ENCODE results near the gene MGRN1.
A peak's percentile ranks its signal among the peaks of the same experiment; 100 is the strongest.

Gene MGRN1

GRCh38 chr16:4675864-4676786, 51.5 kb downstream of the MGRN1 start:
- peak; percentile 72 for DNase-seq (ENCODE audit: low spot score)

GRCh38 chr16:4676831-4677230, 52.2 kb downstream of the MGRN1 start:
- DNase-seq (ENCODE audit: low spot score) = no peak

GRCh38 chr16:4677390-4677789, 52.8 kb downstream of the MGRN1 start:
- no peak for DNase-seq (ENCODE audit: low spot score)

GRCh38 chr16:4677994-4678393, 53.4 kb downstream of the MGRN1 start:
- DNase-seq (ENCODE audit: low spot score) = no peak

DNA sequence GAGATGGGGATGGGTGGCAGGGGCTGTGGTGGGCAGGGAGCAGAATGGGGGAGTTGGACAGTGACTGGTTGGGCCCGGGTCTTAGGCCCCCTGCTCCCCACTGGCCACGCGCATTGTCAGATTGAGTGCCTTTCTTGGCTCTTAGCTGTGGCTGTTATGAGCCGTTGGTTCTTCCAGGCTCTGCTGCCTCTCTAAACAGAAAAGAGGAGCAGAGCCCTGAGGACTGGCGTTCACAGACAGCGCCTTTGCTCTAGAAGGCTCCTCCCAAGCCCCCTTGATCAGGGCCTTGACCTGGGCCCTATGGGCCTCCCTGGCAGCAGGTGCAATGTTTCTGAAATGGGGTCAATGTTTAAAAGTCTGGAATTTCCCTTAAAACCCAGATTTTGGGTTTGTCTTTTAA, 54.0 kb downstream of the MGRN1 start:
- no peak for DNase-seq (ENCODE audit: low spot score)

- DNase-seq (ENCODE audit: low spot score) = no peak
Measured at GRCh38 chr16:4679156-4679849, 54.7 kb downstream of the MGRN1 start.

- no peak for DNase-seq (ENCODE audit: low spot score)
Measured at GRCh38 chr16:4679850-4680636, 55.4 kb downstream of the MGRN1 start.

DNA sequence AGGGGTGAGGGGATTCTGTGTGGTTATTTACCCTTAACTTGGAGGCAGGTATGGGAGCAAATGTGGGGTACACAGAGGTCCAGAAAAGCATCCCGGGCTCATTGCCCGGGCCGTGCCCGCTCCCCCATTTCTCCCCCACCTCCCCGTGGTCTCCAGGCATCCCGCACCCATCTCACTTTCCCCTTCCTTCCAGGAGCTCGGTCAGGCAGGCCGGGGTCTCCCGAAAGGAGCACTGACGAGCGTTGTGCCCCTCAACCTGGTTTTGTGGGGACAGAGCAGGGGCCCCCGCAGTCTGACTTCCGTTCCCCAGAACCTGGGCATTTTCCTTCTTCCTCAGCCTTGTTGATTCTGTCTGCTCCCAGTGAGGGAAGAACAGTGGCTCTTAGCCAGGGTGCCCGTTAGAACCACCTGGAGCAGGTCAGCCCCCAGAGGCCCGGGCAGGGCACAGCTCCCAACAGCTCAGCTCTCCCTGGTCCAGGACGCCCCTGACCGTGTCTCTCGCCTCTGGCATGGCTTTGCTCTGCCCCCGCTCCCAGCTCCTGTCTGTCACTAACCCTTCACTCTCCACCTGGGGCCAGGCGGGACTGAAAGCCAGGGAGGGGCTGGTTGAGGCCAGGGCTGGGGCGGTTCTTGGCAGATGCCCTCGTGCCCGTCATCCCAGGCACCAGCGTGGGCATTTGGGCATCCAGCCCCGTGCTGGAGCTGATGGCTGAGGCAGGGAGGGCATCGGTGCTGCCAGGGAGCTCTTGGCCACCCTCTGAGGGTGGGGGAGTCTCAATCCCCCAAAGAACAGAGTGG, 56.2 kb downstream of the MGRN1 start:
- DNase-seq (ENCODE audit: low spot score) = no peak

DNA sequence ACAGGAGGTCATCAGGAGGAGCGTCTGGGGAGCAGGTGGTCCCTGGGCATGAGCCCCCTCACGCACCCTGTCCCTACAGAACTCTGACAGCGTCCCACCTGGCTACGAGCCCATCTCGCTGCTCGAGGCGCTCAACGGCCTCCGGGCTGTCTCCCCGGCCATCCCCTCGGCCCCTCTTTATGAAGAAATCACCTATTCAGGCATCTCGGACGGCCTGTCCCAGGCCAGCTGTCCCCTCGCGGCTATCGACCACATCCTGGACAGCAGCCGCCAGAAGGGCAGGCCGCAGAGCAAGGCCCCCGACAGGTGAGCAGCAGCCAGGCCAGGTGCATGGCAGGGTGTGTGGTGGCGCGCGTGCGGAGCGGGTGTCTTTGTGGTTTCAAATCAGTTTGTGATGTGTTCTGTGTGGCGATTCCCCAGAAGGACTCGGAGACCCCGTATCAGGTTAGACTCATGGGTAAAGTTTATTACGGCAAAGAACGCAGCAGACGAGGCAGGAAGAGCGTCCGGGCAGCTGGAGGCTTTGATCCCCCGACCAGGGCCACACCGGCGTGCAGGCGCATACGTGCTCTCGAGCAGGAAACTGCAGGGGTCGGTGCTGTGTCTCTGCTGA, 57.0 kb downstream of the MGRN1 start:
- DNase-seq (ENCODE audit: low spot score) = no peak

DNA sequence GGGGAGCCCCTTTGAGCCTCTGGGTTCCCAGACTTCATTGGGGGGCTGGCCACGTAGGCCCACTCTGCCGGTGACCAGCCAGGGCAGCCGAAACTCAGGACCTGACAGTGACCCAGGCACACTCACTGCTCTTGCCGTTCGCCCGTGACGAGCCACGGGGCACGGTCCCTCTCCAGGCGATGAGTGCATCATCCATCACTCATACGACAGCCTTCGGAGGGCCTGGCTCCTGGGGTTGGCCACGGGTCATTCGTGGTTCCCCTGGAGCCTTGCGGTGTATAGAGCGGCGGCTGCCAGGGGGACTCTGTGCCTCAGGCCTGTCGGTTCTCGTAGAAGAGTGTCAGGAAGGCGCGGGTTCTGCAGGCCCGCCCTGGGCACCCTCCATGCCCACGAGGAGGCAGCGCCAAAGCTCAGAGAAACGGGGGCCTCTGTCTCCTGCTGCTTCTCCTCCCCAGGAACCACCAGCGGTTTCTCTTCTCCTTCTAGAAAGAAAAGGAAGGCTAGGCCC, 57.5 kb downstream of the MGRN1 start:
- DNase-seq (ENCODE audit: low spot score) = no peak

- DNase-seq (ENCODE audit: low spot score) = no peak
Measured at GRCh38 chr16:4682616-4683254, 58.1 kb downstream of the MGRN1 start.

- no peak for DNase-seq (ENCODE audit: low spot score)
Measured at GRCh38 chr16:4683255-4684057, 58.8 kb downstream of the MGRN1 start.

- no peak for DNase-seq (ENCODE audit: low spot score)
Measured at GRCh38 chr16:4684058-4684715, 59.6 kb downstream of the MGRN1 start.

GRCh38 chr16:4684763-4685162, 60.1 kb downstream of the MGRN1 start:
- DNase-seq (ENCODE audit: low spot score) = no peak

- DNase-seq (ENCODE audit: low spot score) = no peak
Measured at GRCh38 chr16:4685292-4685691, 60.7 kb downstream of the MGRN1 start.

- DNase-seq (ENCODE audit: low spot score) = no peak
Measured at GRCh38 chr16:4685776-4686496, 61.3 kb downstream of the MGRN1 start.

DNA sequence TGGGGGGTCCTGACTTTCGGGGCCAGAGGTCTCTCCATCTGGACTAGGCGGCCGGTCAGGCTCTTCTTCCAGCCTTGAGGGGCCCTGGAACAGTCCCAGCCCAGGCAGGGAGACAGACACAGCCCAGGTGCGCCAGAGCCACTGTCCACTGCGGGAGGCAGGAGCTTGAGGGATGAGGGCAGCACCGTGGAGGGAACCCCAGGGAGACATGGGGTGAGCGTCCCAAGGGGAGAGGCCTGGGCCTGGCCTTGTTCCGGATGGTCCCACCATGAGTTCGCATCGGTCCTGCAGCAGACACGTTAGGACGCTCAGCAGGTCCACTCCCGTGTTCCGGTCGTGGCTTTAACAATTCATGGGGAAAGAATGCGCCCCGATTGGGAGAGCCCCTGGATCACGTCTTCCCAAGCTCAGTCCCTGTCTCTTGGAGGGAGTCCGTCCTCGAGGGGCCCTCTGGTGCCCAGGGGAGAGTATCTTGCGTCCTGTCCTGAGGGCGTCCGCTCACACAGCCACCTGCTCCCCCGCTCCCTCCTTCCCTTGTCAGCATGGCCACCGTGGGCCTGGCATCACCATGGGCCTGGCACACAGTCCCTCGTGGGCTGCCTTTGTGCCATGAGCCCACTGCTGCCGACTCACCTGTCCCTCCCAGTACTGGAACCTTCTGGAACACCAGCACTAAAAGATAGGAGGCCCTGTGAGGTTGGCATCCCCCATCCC, 62.0 kb downstream of the MGRN1 start:
- DNase-seq (ENCODE audit: low spot score) = no peak

- no peak for DNase-seq (ENCODE audit: low spot score)
Measured at GRCh38 chr16:4687416-4687815, 62.8 kb downstream of the MGRN1 start.
